ENCODE data around the gene ZNF431. TPM values are rescaled to one million over a fixed set of nuclear protein-coding genes. Genes with fewer than 3 reads are reported as not detected.

The ZNF431 gene
- total and polyA plus RNA-seq, 9 donors: 11.7 to 52.2 (median 30.5) TPM

- H3K4me1 ChIP-seq (ENCODE audit: insufficient read depth): peaks cover 4% of the 10 kb centered on the region
- H3K27me3 ChIP-seq: no peaks in the 10 kb centered on the region
- no peaks in the 10 kb centered on the region for H3K9me3 ChIP-seq
- no peak for TF ChIP-seq POLR2A (IDR thresholded peaks at IDR 0.05)
- no peak for TF ChIP-seq CTCF (IDR thresholded peaks at IDR 0.05)
- no peak for TF ChIP-seq EP300 (IDR thresholded peaks at IDR 0.05)
- H3K4me3 ChIP-seq: no peak overlapping the region
- peak overlapping the region in 1 of 2 donors; percentile 61 for H3K27ac ChIP-seq
- no peak for DNase-seq
- WGBS, 3 donors: 42 to 50% (median 44%) methylated on average over 6 of the region's 6 CpGs
- H3K36me3 ChIP-seq: no peaks in the 10 kb centered on the region
- intact Hi-C loops (cut with DNase I): no loop called here
These were observed 12.7 kb upstream of the ZNF431 start for GRCh38 chr19:21128901-21129698.

- no peak overlapping the region for H3K27ac ChIP-seq
- H3K9me3 ChIP-seq: no peaks in the 10 kb centered on the region
- intact Hi-C loops (cut with DNase I): no loop called here
- peaks cover 2% of the 10 kb centered on the region for H3K4me1 ChIP-seq (ENCODE audit: insufficient read depth)
- TF ChIP-seq POLR2A (IDR thresholded peaks at IDR 0.05): no peak
- TF ChIP-seq CTCF (IDR thresholded peaks at IDR 0.05): no peak
- TF ChIP-seq EP300 (IDR thresholded peaks at IDR 0.05): no peak
- no peak overlapping the region for H3K4me3 ChIP-seq
- 62 to 65% (median 64%) methylated on average over 3 of the region's 3 CpGs for WGBS, 3 donors
- no peak for DNase-seq
- H3K27me3 ChIP-seq: no peaks in the 10 kb centered on the region
- H3K36me3 ChIP-seq: no peaks in the 10 kb centered on the region
These were observed 11.6 kb upstream of the ZNF431 start for GRCh38 chr19:21130097-21130775.

- H3K4me3 ChIP-seq: no peak overlapping the region
- peaks cover 2% of the 10 kb centered on the region for H3K4me1 ChIP-seq (ENCODE audit: insufficient read depth)
- no peak for TF ChIP-seq EP300 (IDR thresholded peaks at IDR 0.05)
- TF ChIP-seq POLR2A (IDR thresholded peaks at IDR 0.05): no peak
- no peak for TF ChIP-seq CTCF (IDR thresholded peaks at IDR 0.05)
- H3K36me3 ChIP-seq: no peaks in the 10 kb centered on the region
- H3K9me3 ChIP-seq: no peaks in the 10 kb centered on the region
- no peak overlapping the region for H3K27ac ChIP-seq
- no peaks in the 10 kb centered on the region for H3K27me3 ChIP-seq
- intact Hi-C loops (cut with DNase I): no loop called here
- WGBS, 3 donors: 39 to 65% (median 58%) methylated on average over 1 of the region's 1 CpG
- no peak for DNase-seq
These were observed 8.2 kb upstream of the ZNF431 start for GRCh38 chr19:21133633-21134032.

- Histone ChIP-seq H3K4me3 (no peak overlapping the region), H3K27ac (no peak overlapping the region), H3K36me3 (no peaks in the 10 kb centered on the region), H3K4me1 (ENCODE audit: insufficient read depth) (no peaks in the 10 kb centered on the region), H3K9me3 (no peaks in the 10 kb centered on the region), H3K27me3 (no peaks in the 10 kb centered on the region)
- no peak for DNase-seq
- 78 to 93% (median 87%) methylated on average over 2 of the region's 2 CpGs for WGBS, 3 donors
- intact Hi-C loops (cut with DNase I): no loop called here
- TF ChIP-seq CTCF (IDR thresholded peaks at IDR 0.05) (no peak), POLR2A (IDR thresholded peaks at IDR 0.05) (no peak)
These were observed 6.9 kb upstream of the ZNF431 start for GRCh38 chr19:21134934-21135366.
